Activated CD8-positive, alpha-beta memory T cell treated with anti-CD3 and anti-CD28 coated beads, Interleukin-2, amount 10 ng/mL, durations not matched to agents 7 days and 5 days (primary cell): ENCODE data around the gene LRRC8D. TPM values are rescaled to one million over a fixed set of nuclear protein-coding genes. Genes with fewer than 3 reads are reported as not detected.

ENCODE experiments used
- ATAC-seq: fragments of 150-1000 bp; cut with Tn5 transposase; one replicate; pipeline ENCODE4 v1.10.0; 2021; ENCODE audit warnings: moderate library complexity
- CTCF ChIA-PET: fragments of 350-600 bp; sonication (Branson Sonifier 250); formaldehyde crosslinking; loops from one replicate; lab custom pipeline; 2021; ENCODE audit warnings: antibody characterized with exemption; lab: Charles Lee
- DNase-seq: peaks from one replicate; pipeline ENCODE4 v3.0.0-alpha.2; 2020
- H3K27ac Mint-ChIP-seq: one replicate; pipeline ENCODE4 v1.8.0; 2021; ENCODE audit warnings: mild to moderate bottlenecking, mixed read lengths
- H3K27me3 Mint-ChIP-seq: one replicate; pipeline ENCODE4 v1.8.0; 2021; ENCODE audit warnings: mixed read lengths
- H3K36me3 Mint-ChIP-seq: one replicate; pipeline ENCODE4 v1.8.0; 2021; ENCODE audit warnings: mild to moderate bottlenecking, mixed read lengths
- H3K4me1 Mint-ChIP-seq: one replicate; pipeline ENCODE4 v1.8.0; 2021; ENCODE audit warnings: mixed read lengths
- H3K4me3 Mint-ChIP-seq: one replicate; pipeline ENCODE4 v1.8.0; 2021; ENCODE audit warnings: mild to moderate bottlenecking, moderate library complexity, mixed read lengths
- H3K9me3 Mint-ChIP-seq: one replicate; pipeline ENCODE4 v1.8.0; 2022; ENCODE audit warnings: low read depth, mixed read lengths
- total RNA-seq, 2 experiments: library from RNA; stranded (reverse); gene quantifications; one replicate each; pipeline ENCODE4 v1.2.3, GENCODE V29; 2021

Gene LRRC8D
- total RNA-seq, 2 experiments from 2014 or later = 19.2 to 27.7 TPM

- ATAC-seq (no peak), DNase-seq (no peak)
- no peak overlapping the region for H3K27ac Mint-ChIP-seq
- H3K27me3 Mint-ChIP-seq = no peaks in the 10 kb centered on the region
- H3K4me3 Mint-ChIP-seq = no peak overlapping the region
- CTCF ChIA-PET = interaction anchor here (0.9 to 1.2 kb wide), 2 partner anchors 8 to 10 kb away, joined by 3 to 4 read pairs; no protein-coding TSS in a partner anchor
- peaks cover 6% of the 10 kb centered on the region for H3K36me3 Mint-ChIP-seq
- no peaks in the 10 kb centered on the region for H3K9me3 Mint-ChIP-seq
- no peaks in the 10 kb centered on the region for H3K4me1 Mint-ChIP-seq
These were observed 8.4 kb downstream of the LRRC8D start for GRCh38 chr1:89829186-89829585.

- ATAC-seq (no peak), DNase-seq (no peak)
- Mint-ChIP-seq H3K27ac (no peak overlapping the region), H3K27me3 (no peaks in the 10 kb centered on the region), H3K4me1 (no peaks in the 10 kb centered on the region), H3K9me3 (no peaks in the 10 kb centered on the region), H3K4me3 (no peak overlapping the region), H3K36me3 (peaks cover 1% of the 10 kb centered on the region)
- CTCF ChIA-PET = no interaction called here
These were observed 10.8 kb downstream of the LRRC8D start for GRCh38 chr1:89831462-89832120.

GRCh38 chr1:89832496-89833127, 11.8 kb downstream of the LRRC8D start:
- ATAC-seq (no peak), DNase-seq (no peak)
- CTCF ChIA-PET = interaction anchor here (1.1 to 1.6 kb wide), 4 partner anchors 10 to 28 kb away, joined by 3 to 6 read pairs (median 4); partner anchors contain the start of gene LRRC8D
- H3K36me3 Mint-ChIP-seq = peaks cover under 1% of the 10 kb centered on the region
- H3K27ac Mint-ChIP-seq = no peak overlapping the region
- peaks cover 2% of the 10 kb centered on the region for H3K4me1 Mint-ChIP-seq
- no peaks in the 10 kb centered on the region for H3K27me3 Mint-ChIP-seq
- H3K4me3 Mint-ChIP-seq = no peak overlapping the region
- H3K9me3 Mint-ChIP-seq = no peaks in the 10 kb centered on the region

GRCh38 chr1:89833183-89834082, 12.6 kb downstream of the LRRC8D start:
- no peaks in the 10 kb centered on the region for H3K27me3 Mint-ChIP-seq
- no peaks in the 10 kb centered on the region for H3K9me3 Mint-ChIP-seq
- ATAC-seq = no peak
- H3K36me3 Mint-ChIP-seq = no peaks in the 10 kb centered on the region
- H3K4me1 Mint-ChIP-seq = peaks cover 2% of the 10 kb centered on the region
- CTCF ChIA-PET = interaction anchor here (1.1 to 1.6 kb wide), 4 partner anchors 9 to 29 kb away, joined by 3 to 6 read pairs (median 4); partner anchors contain the start of gene LRRC8D
- H3K4me3 Mint-ChIP-seq = no peak overlapping the region
- no peak overlapping the region for H3K27ac Mint-ChIP-seq
- no peak for DNase-seq

- H3K4me1 Mint-ChIP-seq = peaks cover 4% of the 10 kb centered on the region
- H3K9me3 Mint-ChIP-seq = no peaks in the 10 kb centered on the region
- H3K4me3 Mint-ChIP-seq = no peak overlapping the region
- CTCF ChIA-PET = interaction anchor here (1.2 kb wide), 1 partner anchor 13 kb away, joined by 4 read pairs; no protein-coding TSS in a partner anchor
- H3K27ac Mint-ChIP-seq = no peak overlapping the region
- no peaks in the 10 kb centered on the region for H3K36me3 Mint-ChIP-seq
- DNase-seq (no peak), ATAC-seq (no peak)
- no peaks in the 10 kb centered on the region for H3K27me3 Mint-ChIP-seq
These were observed 13.4 kb downstream of the LRRC8D start for GRCh38 chr1:89834083-89834704.

GRCh38 chr1:89836252-89837035, 15.6 kb downstream of the LRRC8D start:
- no peaks in the 10 kb centered on the region for H3K27me3 Mint-ChIP-seq

GRCh38 chr1:89837036-89837481, 16.2 kb downstream of the LRRC8D start:
- no peak overlapping the region for H3K27ac Mint-ChIP-seq
- no peaks in the 10 kb centered on the region for H3K36me3 Mint-ChIP-seq
- ATAC-seq (no peak), DNase-seq (no peak)
- peaks cover 15% of the 10 kb centered on the region for H3K4me1 Mint-ChIP-seq
- H3K9me3 Mint-ChIP-seq = no peaks in the 10 kb centered on the region
- CTCF ChIA-PET = interaction anchor here (0.7 kb wide), 1 partner anchor 8 kb away, joined by 4 read pairs; no protein-coding TSS in a partner anchor
- H3K4me3 Mint-ChIP-seq = no peak overlapping the region
- no peaks in the 10 kb centered on the region for H3K27me3 Mint-ChIP-seq

More at GRCh38 chr1:89836252-89837035, 15.6 kb downstream of the LRRC8D start:
- no peaks in the 10 kb centered on the region for H3K9me3 Mint-ChIP-seq
- DNase-seq (no peak), ATAC-seq (no peak)
- H3K4me3 Mint-ChIP-seq = no peak overlapping the region
- no peaks in the 10 kb centered on the region for H3K36me3 Mint-ChIP-seq
- CTCF ChIA-PET = interaction anchor here (1.2 to 1.5 kb wide), 2 partner anchors 7 to 10 kb away, joined by 3 to 4 read pairs; no protein-coding TSS in a partner anchor
- peaks cover 15% of the 10 kb centered on the region for H3K4me1 Mint-ChIP-seq
- no peak overlapping the region for H3K27ac Mint-ChIP-seq

- no peak for ATAC-seq
- CTCF ChIA-PET = interaction anchor here (0.7 kb wide), 1 partner anchor 9 kb away, joined by 4 read pairs; no protein-coding TSS in a partner anchor
- no peak overlapping the region for H3K27ac Mint-ChIP-seq
- DNase-seq = no peak
- H3K4me1 Mint-ChIP-seq = peaks cover 19% of the 10 kb centered on the region
- H3K9me3 Mint-ChIP-seq = no peaks in the 10 kb centered on the region
- H3K36me3 Mint-ChIP-seq = no peaks in the 10 kb centered on the region
- no peak overlapping the region for H3K4me3 Mint-ChIP-seq
- H3K27me3 Mint-ChIP-seq = no peaks in the 10 kb centered on the region
These were observed 16.7 kb downstream of the LRRC8D start for GRCh38 chr1:89837510-89837909.

- CTCF ChIA-PET = interaction anchor here (0.7 kb wide), 1 partner anchor 11 kb away, joined by 3 read pairs; no protein-coding TSS in a partner anchor
These were observed 18.7 kb downstream of the LRRC8D start for GRCh38 chr1:89839516-89839915.

GRCh38 chr1:89841507-89841906, 20.7 kb downstream of the LRRC8D start:
- DNase-seq (no peak), ATAC-seq (no peak)
- CTCF ChIA-PET = interaction anchor here (0.7 to 4.3 kb wide), 3 partner anchors 21 to 483 kb away, joined by 3 to 23 read pairs (median 4); partner anchors contain the start of gene LRRC8D
- Mint-ChIP-seq H3K27ac (no peak overlapping the region), H3K9me3 (no peaks in the 10 kb centered on the region), H3K4me1 (peaks cover 49% of the 10 kb centered on the region), H3K27me3 (no peaks in the 10 kb centered on the region), H3K36me3 (peaks cover 4% of the 10 kb centered on the region), H3K4me3 (no peak overlapping the region)

More at GRCh38 chr1:89839516-89839915, 18.7 kb downstream of the LRRC8D start:
- no peak overlapping the region for H3K27ac Mint-ChIP-seq
- H3K4me3 Mint-ChIP-seq = no peak overlapping the region
- no peaks in the 10 kb centered on the region for H3K36me3 Mint-ChIP-seq
- no peaks in the 10 kb centered on the region for H3K9me3 Mint-ChIP-seq
- H3K27me3 Mint-ChIP-seq = no peaks in the 10 kb centered on the region
- ATAC-seq (no peak), DNase-seq (no peak)
- H3K4me1 Mint-ChIP-seq = peaks cover 30% of the 10 kb centered on the region

GRCh38 chr1:89842567-89843272, 21.9 kb downstream of the LRRC8D start:
- Mint-ChIP-seq H3K4me3 (peak overlapping the region; percentile 94), H3K4me1 (peaks cover 58% of the 10 kb centered on the region), H3K9me3 (no peaks in the 10 kb centered on the region), H3K27ac (peak overlapping the region; percentile 89), H3K36me3 (peaks cover 7% of the 10 kb centered on the region), H3K27me3 (no peaks in the 10 kb centered on the region)
- DNase-seq (no peak), ATAC-seq (peak; percentile 50)
- CTCF ChIA-PET = interaction anchor here (0.6 to 4.3 kb wide), 18 partner anchors 7 to 359 kb away, joined by 3 to 23 read pairs (median 4); partner anchors contain the start of genes LRRC8D and ZNF326
